Vagina (tissue), 2 donors: ENCODE data around the gene HAUS8.
A peak's percentile ranks its signal among the peaks of the same experiment; 100 is the strongest.

Experiments
- POLR2AphosphoS5 ChIP-seq, 2 donors: sonication (generic); formaldehyde crosslinking; IDR thresholded peaks; one replicate each; pipeline ENCODE4 v1.9.0; 2017; ENCODE audit warnings: antibody characterized with exemption in 2 of 2, mild to moderate bottlenecking in 2 of 2, low read depth in 1 of 2; ENCODE audit not compliant: insufficient read depth in 1 of 2
- TF ChIP-seq, protein P1 (sequence below), 3 experiments: fragments of 450-650 bp in 2 of 3; fragments of 200-600 bp in 1 of 3; sonication (generic) in 1 of 3; IDR thresholded peaks; one replicate each; pipeline ENCODE4 v1.5.1; 2017 to 2019; ENCODE audit warnings: antibody characterized with exemption in 3 of 3, mild to moderate bottlenecking in 2 of 3, moderate library complexity in 2 of 3

DNA sequence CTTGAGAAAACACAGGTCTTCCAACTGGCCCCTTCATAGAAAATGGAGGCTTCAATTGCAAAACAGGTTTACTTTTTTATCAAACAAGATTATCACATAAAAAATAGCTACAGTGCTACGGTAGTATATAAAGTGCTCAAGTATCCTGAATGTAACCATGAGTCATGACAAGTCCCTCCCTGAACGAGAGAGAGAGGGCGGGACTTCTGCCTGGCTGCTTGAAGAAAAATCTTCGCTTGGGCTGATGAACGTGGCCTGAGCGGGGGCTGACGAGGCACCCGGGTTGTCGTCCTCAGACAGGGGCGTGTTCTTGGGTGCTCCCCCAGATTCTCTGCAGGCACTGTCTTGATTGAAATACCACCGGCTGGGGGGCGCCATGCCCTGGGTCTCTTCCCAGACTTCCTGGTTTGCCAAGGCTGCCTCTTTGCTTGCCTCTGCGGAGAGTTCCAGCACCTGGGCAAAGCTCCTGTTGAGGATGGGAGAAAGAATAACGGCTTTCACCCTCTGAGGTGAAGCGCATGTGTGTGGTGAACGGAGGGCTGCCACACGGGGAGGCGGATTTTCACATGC is 25.5 kb downstream of the HAUS8 start:
- TF ChIP-seq POLR2AphosphoS5 (IDR thresholded peaks at IDR 0.05; ENCODE audit: insufficient read depth in 1 of 2, low read depth in 1 of 2) = peak in 1 of 2 donors; percentile 12
- TF ChIP-seq, protein P1, sequence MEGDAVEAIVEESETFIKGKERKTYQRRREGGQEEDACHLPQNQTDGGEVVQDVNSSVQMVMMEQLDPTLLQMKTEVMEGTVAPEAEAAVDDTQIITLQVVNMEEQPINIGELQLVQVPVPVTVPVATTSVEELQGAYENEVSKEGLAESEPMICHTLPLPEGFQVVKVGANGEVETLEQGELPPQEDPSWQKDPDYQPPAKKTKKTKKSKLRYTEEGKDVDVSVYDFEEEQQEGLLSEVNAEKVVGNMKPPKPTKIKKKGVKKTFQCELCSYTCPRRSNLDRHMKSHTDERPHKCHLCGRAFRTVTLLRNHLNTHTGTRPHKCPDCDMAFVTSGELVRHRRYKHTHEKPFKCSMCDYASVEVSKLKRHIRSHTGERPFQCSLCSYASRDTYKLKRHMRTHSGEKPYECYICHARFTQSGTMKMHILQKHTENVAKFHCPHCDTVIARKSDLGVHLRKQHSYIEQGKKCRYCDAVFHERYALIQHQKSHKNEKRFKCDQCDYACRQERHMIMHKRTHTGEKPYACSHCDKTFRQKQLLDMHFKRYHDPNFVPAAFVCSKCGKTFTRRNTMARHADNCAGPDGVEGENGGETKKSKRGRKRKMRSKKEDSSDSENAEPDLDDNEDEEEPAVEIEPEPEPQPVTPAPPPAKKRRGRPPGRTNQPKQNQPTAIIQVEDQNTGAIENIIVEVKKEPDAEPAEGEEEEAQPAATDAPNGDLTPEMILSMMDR (IDR thresholded peaks at IDR 0.05) = no peak
